ENCODE measurements around the gene CALM1. TPM values are rescaled to one million over a fixed set of nuclear protein-coding genes. Genes with fewer than 3 reads are reported as not detected.

Gene CALM1
- total RNA-seq, 1 donor from 2014 or later: 347 TPM

- no peak for DNase-seq (ENCODE audit: extremely low spot score, unreplicated experiment)
- no peak for TF ChIP-seq CTCF (conservative IDR thresholded peaks at IDR 0.05)
- H3K27me3 Mint-ChIP-seq: no peaks in the 10 kb centered on the region
- H3K4me1 Mint-ChIP-seq (ENCODE audit: unreplicated experiment): peaks cover 14% of the 10 kb centered on the region
- H3K27ac Mint-ChIP-seq: no peak overlapping the region
- peaks cover 17% of the 10 kb centered on the region for H3K9me3 Mint-ChIP-seq
- H3K4me3 Mint-ChIP-seq: no peak overlapping the region
- H3K36me3 Mint-ChIP-seq: no peaks in the 10 kb centered on the region
Observed at GRCh38 chr14:90450151-90450550, 53.3 kb downstream of the CALM1 start.

- no peak for DNase-seq (ENCODE audit: extremely low spot score, unreplicated experiment)
- Mint-ChIP-seq H3K4me1 (ENCODE audit: unreplicated experiment) (peaks cover 19% of the 10 kb centered on the region), H3K27ac (no peak overlapping the region), H3K27me3 (no peaks in the 10 kb centered on the region), H3K4me3 (no peak overlapping the region), H3K9me3 (peaks cover 17% of the 10 kb centered on the region), H3K36me3 (no peaks in the 10 kb centered on the region)
- TF ChIP-seq CTCF (conservative IDR thresholded peaks at IDR 0.05): no peak
Observed at GRCh38 chr14:90450667-90451066, 53.8 kb downstream of the CALM1 start.

- no peak overlapping the region for H3K4me3 Mint-ChIP-seq
- peaks cover 25% of the 10 kb centered on the region for H3K4me1 Mint-ChIP-seq (ENCODE audit: unreplicated experiment)
- no peaks in the 10 kb centered on the region for H3K36me3 Mint-ChIP-seq
- TF ChIP-seq CTCF (conservative IDR thresholded peaks at IDR 0.05): no peak
- DNase-seq (ENCODE audit: extremely low spot score, unreplicated experiment): no peak
- H3K27me3 Mint-ChIP-seq: no peaks in the 10 kb centered on the region
- no peak overlapping the region for H3K27ac Mint-ChIP-seq
- peaks cover 15% of the 10 kb centered on the region for H3K9me3 Mint-ChIP-seq
Observed at GRCh38 chr14:90451443-90451842, 54.6 kb downstream of the CALM1 start.

GRCh38 chr14:90451961-90452360 is 55.1 kb downstream of the CALM1 start:
- Mint-ChIP-seq H3K4me3 (no peak overlapping the region), H3K27me3 (no peaks in the 10 kb centered on the region), H3K36me3 (no peaks in the 10 kb centered on the region), H3K27ac (no peak overlapping the region), H3K4me1 (ENCODE audit: unreplicated experiment) (peaks cover 25% of the 10 kb centered on the region), H3K9me3 (peaks cover 10% of the 10 kb centered on the region)
- DNase-seq (ENCODE audit: extremely low spot score, unreplicated experiment): no peak
- no peak for TF ChIP-seq CTCF (conservative IDR thresholded peaks at IDR 0.05)

- H3K27ac Mint-ChIP-seq: no peak overlapping the region
Observed at GRCh38 chr14:90452366-90452765, 55.5 kb downstream of the CALM1 start.

More at GRCh38 chr14:90452366-90452765, 55.5 kb downstream of the CALM1 start:
- H3K9me3 Mint-ChIP-seq: peaks cover 9% of the 10 kb centered on the region
- no peak overlapping the region for H3K4me3 Mint-ChIP-seq
- no peak for DNase-seq (ENCODE audit: extremely low spot score, unreplicated experiment)
- peaks cover 25% of the 10 kb centered on the region for H3K4me1 Mint-ChIP-seq (ENCODE audit: unreplicated experiment)
- TF ChIP-seq CTCF (conservative IDR thresholded peaks at IDR 0.05): no peak
- no peaks in the 10 kb centered on the region for H3K36me3 Mint-ChIP-seq
- no peaks in the 10 kb centered on the region for H3K27me3 Mint-ChIP-seq
